ENCODE measurements around the gene MAPT.

MAPT gene

DNA sequence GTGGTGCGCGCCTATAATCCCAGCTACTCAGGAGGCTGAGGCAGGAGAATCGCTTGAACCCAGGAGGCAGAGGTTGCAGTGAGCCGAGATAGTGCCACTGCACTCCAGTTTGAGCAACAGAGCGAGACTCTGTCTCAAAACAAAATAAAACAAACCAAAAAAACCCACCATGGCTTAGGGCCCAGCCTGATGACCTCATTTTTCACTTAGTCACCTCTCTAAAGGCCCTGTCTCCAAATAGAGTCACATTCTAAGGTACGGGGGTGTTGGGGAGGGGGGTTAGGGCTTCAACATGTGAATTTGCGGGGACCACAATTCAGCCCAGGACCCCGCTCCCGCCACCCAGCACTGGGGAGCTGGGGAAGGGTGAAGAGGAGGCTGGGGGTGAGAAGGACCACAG is 103.3 kb downstream of the MAPT start:
- Histone ChIP-seq H3K27ac (ENCODE audit: low read depth, low read length) (no peak overlapping the region), H3F3A (ENCODE audit: control insufficient read depth, insufficient read depth) (no peaks in the 10 kb centered on the region), H3K27me3 (ENCODE audit: control insufficient read depth, low read length) (peaks cover 3% of the 10 kb centered on the region; the same call in 1 of the 2 replicates), H3K4me2 (ENCODE audit: low read length) (no peak overlapping the region), H3K79me2 (ENCODE audit: control insufficient read depth, low read length) (no peaks in the 10 kb centered on the region), H4K20me1 (ENCODE audit: control insufficient read depth, insufficient read depth, low read depth, low read length) (no peaks in the 10 kb centered on the region; the same call in 1 of the 2 replicates), H3K9me2 (replicated peaks; ENCODE audit: control insufficient read depth, low read length) (no peaks in the 10 kb centered on the region), H3K36me3 (ENCODE audit: control insufficient read depth, low read length) (no peaks in the 10 kb centered on the region), H3K9me3 (ENCODE audit: control insufficient read depth, insufficient read depth, low read length) (no peaks in the 10 kb centered on the region), H3K4me3 (ENCODE audit: low read length) (no peak overlapping the region), H3K4me1 (ENCODE audit: control insufficient read depth, low read length) (0 out of 2 replicates have a peak, but pooled peaks cover under 1% of the 10 kb centered on the region)
- TF ChIP-seq CTCF (IDR thresholded peaks at IDR 0.05; ENCODE audit: low read depth, low read length, poor library complexity, severe bottlenecking) = no peak
- TF ChIP-seq EZH2phosphoT487 (IDR thresholded peaks at IDR 0.05; ENCODE audit: borderline replicate concordance, low read length) = no peak

GRCh38 chr17:45998987-45999899 is 104.9 kb downstream of the MAPT start, which contains the start of gene STH:
TSS of gene STH (plus strand) at chr17:45999250. CDS start at chr17:45999280, 30 bp downstream.
- H3K36me3 ChIP-seq (ENCODE audit: control insufficient read depth, low read length) = no peaks in the 10 kb centered on the region
- no peaks in the 10 kb centered on the region for H3K79me2 ChIP-seq (ENCODE audit: control insufficient read depth, low read length)
- TF ChIP-seq CTCF (IDR thresholded peaks at IDR 0.05; ENCODE audit: low read depth, low read length, poor library complexity, severe bottlenecking) (no peak), EZH2phosphoT487 (IDR thresholded peaks at IDR 0.05; ENCODE audit: borderline replicate concordance, low read length) (no peak)
- 0 out of 2 replicates have a peak, but pooled peaks cover 3% of the 10 kb centered on the region for H3K4me1 ChIP-seq (ENCODE audit: control insufficient read depth, low read length)
- H3K9me2 ChIP-seq (replicated peaks; ENCODE audit: control insufficient read depth, low read length) = no peaks in the 10 kb centered on the region
- H3K27me3 ChIP-seq (ENCODE audit: control insufficient read depth, low read length) = peaks cover 3% of the 10 kb centered on the region; the same call in 1 of the 2 replicates
- no peaks in the 10 kb centered on the region; the same call in 1 of the 2 replicates for H4K20me1 ChIP-seq (ENCODE audit: control insufficient read depth, insufficient read depth, low read depth, low read length)
- H3K4me2 ChIP-seq (ENCODE audit: low read length) = no peak within 1 kb of the TSS
- H3K9me3 ChIP-seq (ENCODE audit: control insufficient read depth, insufficient read depth, low read length) = no peaks in the 10 kb centered on the region
- no peak within 1 kb of the TSS for H3K4me3 ChIP-seq (ENCODE audit: low read length)
- H3F3A ChIP-seq (ENCODE audit: control insufficient read depth, insufficient read depth) = no peaks in the 10 kb centered on the region
- no peak within 1 kb of the TSS for H3K27ac ChIP-seq (ENCODE audit: low read depth, low read length)

- no peaks in the 10 kb centered on the region for H3K79me2 ChIP-seq (ENCODE audit: control insufficient read depth, low read length)
- H4K20me1 ChIP-seq (ENCODE audit: control insufficient read depth, insufficient read depth, low read depth, low read length) = no peaks in the 10 kb centered on the region; the same call in 1 of the 2 replicates
- no peaks in the 10 kb centered on the region for H3F3A ChIP-seq (ENCODE audit: control insufficient read depth, insufficient read depth)
- no peaks in the 10 kb centered on the region for H3K9me2 ChIP-seq (replicated peaks; ENCODE audit: control insufficient read depth, low read length)
- TF ChIP-seq EZH2phosphoT487 (IDR thresholded peaks at IDR 0.05; ENCODE audit: borderline replicate concordance, low read length) (no peak), CTCF (IDR thresholded peaks at IDR 0.05; ENCODE audit: low read depth, low read length, poor library complexity, severe bottlenecking) (no peak)
- no peak overlapping the region for H3K4me3 ChIP-seq (ENCODE audit: low read length)
- H3K36me3 ChIP-seq (ENCODE audit: control insufficient read depth, low read length) = no peaks in the 10 kb centered on the region
- peaks cover 3% of the 10 kb centered on the region; the same call in 1 of the 2 replicates for H3K27me3 ChIP-seq (ENCODE audit: control insufficient read depth, low read length)
- H3K27ac ChIP-seq (ENCODE audit: low read depth, low read length) = no peak overlapping the region
- H3K4me2 ChIP-seq (ENCODE audit: low read length) = no peak overlapping the region
- H3K4me1 ChIP-seq (ENCODE audit: control insufficient read depth, low read length) = 0 out of 2 replicates have a peak, but pooled peaks cover 3% of the 10 kb centered on the region
- no peaks in the 10 kb centered on the region for H3K9me3 ChIP-seq (ENCODE audit: control insufficient read depth, insufficient read depth, low read length)
These were observed 105.5 kb downstream of the MAPT start for GRCh38 chr17:45999900-46000290.
